Mucosa of descending colon (tissue), 3 donors: ENCODE measurements around the gene KDM1B. TPM values are rescaled to one million over a fixed set of nuclear protein-coding genes. Genes with fewer than 3 reads are reported as not detected.
"Not testable (repeated sequence)": the region's sequence is repeated elsewhere in the genome, so short reads cannot be mapped to it uniquely, and the experiment has no call there.

ENCODE experiments used
- ATAC-seq: fragments of 200-7000 bp; cut with Tn5 transposase; one replicate; pipeline ENCODE4 v1.9.1; 2020; ENCODE audit warnings: mild to moderate bottlenecking, moderate library complexity
- DNase-seq, 3 donors: peaks; one replicate each; pipeline ENCODE4 v3.0.0-alpha.2; 2020
- H3K36me3 ChIP-seq: fragments of 200-600 bp; one replicate; pipeline ENCODE4 v1.8.0; 2021; ENCODE audit warnings: low read depth, mild to moderate bottlenecking
- H3K4me1 ChIP-seq: fragments of 200-600 bp; one replicate; pipeline ENCODE4 v1.8.0; 2021; ENCODE audit warnings: low read depth, mild to moderate bottlenecking
- H3K4me3 ChIP-seq: fragments of 200-600 bp; one replicate; pipeline ENCODE4 v1.8.0; 2021; ENCODE audit warnings: mild to moderate bottlenecking
- H3K9me3 ChIP-seq: fragments of 200-600 bp; one replicate; pipeline ENCODE4 v1.8.0; 2021; ENCODE audit warnings: mild to moderate bottlenecking
- intact Hi-C, 2 donors: fragments of 100-400 bp; cut with DNase I in 1 of 2; cut with micrococcal nuclease in 1 of 2; formaldehyde crosslinking; loops; one replicate each; pipeline versions ENCODE4 v1.11.0 to v1.11.1; 2022; cut with DNase I, micrococcal nuclease
- total RNA-seq, 3 donors: library from RNA; stranded (reverse); fragmentation: NEBNext Ultra II Directional in 2 of 3; extraction: Animal tissue kit (Norgen Biotek cat#: 25700) in 2 of 3; gene quantifications; one replicate each; pipeline versions ENCODE4 v1.2.1 to v1.2.4, GENCODE V29; 2021 to 2023
- TF ChIP-seq, protein P1 (sequence below): fragments of 200-600 bp; IDR thresholded peaks from one replicate; pipeline ENCODE4 v1.8.0; 2022; ENCODE audit warnings: antibody characterized with exemption, mild to moderate bottlenecking
- donor health status: DM: no; HTN: no; CAD: no; lungs with moderate emphysema.
- donor health status: DM: no; HTN: no; CAD: no.
- donor health status: DM: no; HTN: yes; CAD: no.

The KDM1B gene
- total RNA-seq, 3 donors from 2014 or later = 34.6 to 47.4 (median 37.6) TPM

- ATAC-seq (no peak), DNase-seq (no peak)
- Histone ChIP-seq H3K36me3 (no peaks in the 10 kb centered on the region), H3K9me3 (no peaks in the 10 kb centered on the region), H3K4me1 (no peaks in the 10 kb centered on the region), H3K4me3 (no peak overlapping the region)
- intact Hi-C loops = no loop called here
- TF ChIP-seq, protein P1, sequence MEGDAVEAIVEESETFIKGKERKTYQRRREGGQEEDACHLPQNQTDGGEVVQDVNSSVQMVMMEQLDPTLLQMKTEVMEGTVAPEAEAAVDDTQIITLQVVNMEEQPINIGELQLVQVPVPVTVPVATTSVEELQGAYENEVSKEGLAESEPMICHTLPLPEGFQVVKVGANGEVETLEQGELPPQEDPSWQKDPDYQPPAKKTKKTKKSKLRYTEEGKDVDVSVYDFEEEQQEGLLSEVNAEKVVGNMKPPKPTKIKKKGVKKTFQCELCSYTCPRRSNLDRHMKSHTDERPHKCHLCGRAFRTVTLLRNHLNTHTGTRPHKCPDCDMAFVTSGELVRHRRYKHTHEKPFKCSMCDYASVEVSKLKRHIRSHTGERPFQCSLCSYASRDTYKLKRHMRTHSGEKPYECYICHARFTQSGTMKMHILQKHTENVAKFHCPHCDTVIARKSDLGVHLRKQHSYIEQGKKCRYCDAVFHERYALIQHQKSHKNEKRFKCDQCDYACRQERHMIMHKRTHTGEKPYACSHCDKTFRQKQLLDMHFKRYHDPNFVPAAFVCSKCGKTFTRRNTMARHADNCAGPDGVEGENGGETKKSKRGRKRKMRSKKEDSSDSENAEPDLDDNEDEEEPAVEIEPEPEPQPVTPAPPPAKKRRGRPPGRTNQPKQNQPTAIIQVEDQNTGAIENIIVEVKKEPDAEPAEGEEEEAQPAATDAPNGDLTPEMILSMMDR = no peak
Observed at GRCh38 chr6:18219591-18219990, 64.4 kb downstream of the KDM1B start.

GRCh38 chr6:18221288-18221615, 66.0 kb downstream of the KDM1B start:
- H3K9me3 ChIP-seq = no peaks in the 10 kb centered on the region
- intact Hi-C loops = no loop called here
- H3K4me1 ChIP-seq = no peaks in the 10 kb centered on the region
- H3K4me3 ChIP-seq = no peak overlapping the region
- H3K36me3 ChIP-seq = no peaks in the 10 kb centered on the region
- TF ChIP-seq, protein P1 = no peak
- no peak for DNase-seq
- ATAC-seq = no peak

DNA sequence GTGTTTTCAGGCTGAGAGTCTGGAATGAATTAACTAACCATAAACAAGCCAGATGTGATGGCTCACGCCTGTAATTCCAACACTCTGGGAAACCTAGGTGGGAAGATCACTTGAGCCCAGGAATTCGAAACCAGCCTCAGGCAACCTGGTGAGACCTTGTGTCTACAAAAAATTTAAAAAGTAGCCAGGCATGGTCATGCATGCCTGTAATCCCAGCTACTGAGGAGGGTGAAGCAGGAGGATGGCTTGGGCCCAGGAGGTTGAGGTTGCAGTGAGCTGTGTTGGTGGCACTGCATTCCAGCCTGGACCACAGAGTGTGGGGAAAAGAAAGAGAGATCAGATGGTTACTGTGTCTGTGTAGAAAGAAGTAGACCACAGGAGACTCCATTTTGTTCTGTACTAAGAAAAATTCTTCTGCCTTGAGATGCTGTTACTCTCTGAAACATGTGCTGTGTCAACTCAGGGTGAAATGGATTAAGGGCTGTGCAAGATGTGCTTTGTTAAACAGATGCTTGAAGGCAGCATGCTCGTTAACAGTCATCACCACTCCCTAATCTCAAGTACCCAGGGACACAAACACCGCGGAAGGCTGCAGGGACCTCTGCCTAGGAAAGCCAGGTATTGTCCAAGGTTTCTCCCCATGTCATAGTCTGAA, 71.4 kb downstream of the KDM1B start:
- H3K9me3 ChIP-seq, ATAC-seq, H3K4me1 ChIP-seq, H3K36me3 ChIP-seq, H3K4me3 ChIP-seq, intact Hi-C loops, DNase-seq: not testable (repeated sequence)

- H3K36me3 ChIP-seq = not testable (repeated sequence)
Observed at GRCh38 chr6:18227166-18227565, 71.9 kb downstream of the KDM1B start.

DNA sequence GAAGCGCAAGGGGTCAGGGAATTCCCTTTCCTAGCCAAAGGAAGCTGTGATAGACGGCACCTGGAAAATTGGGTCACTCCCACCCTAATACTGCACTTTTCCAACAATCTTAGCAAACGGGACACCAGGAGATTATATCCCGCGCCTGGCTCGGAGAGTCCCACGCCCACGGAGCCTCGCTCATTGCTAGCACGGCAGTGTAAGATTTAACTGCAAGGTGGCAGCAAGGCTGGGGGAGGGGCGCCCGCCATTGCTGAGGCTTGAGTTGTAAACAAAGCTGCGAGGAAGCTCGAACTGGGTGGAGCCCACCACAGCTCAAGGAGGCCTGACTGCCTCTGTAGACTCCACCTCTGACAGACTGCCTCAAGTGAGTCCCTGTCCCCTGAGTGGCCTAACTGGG, 73.4 kb downstream of the KDM1B start:
- DNase-seq, H3K4me3 ChIP-seq, H3K4me1 ChIP-seq, intact Hi-C loops, H3K36me3 ChIP-seq, ATAC-seq, H3K9me3 ChIP-seq: not testable (repeated sequence)

More at GRCh38 chr6:18227166-18227565, 71.9 kb downstream of the KDM1B start:
- H3K4me1 ChIP-seq, ATAC-seq, intact Hi-C loops, H3K9me3 ChIP-seq, H3K4me3 ChIP-seq, DNase-seq: not testable (repeated sequence)

DNA sequence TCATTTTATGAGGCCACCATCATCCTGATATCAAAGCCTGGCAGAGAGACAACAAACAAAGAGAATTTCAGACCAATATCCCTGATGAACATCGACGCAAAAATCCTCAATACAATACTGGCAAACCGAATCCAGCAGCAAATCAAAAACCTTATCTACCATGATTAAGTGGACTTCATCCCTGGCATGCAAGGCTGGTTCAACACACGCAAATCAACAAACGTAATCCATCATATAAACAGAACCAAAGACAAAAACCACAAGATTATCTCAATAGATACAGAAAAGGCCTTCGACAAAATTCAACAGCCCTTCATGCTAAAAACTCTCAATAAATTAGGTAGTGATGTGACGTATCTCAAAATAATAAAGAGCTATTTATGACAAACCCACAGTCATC, 76.6 kb downstream of the KDM1B start:
- DNase-seq, intact Hi-C loops, H3K4me3 ChIP-seq, H3K9me3 ChIP-seq, H3K36me3 ChIP-seq, ATAC-seq, H3K4me1 ChIP-seq: not testable (repeated sequence)

DNA sequence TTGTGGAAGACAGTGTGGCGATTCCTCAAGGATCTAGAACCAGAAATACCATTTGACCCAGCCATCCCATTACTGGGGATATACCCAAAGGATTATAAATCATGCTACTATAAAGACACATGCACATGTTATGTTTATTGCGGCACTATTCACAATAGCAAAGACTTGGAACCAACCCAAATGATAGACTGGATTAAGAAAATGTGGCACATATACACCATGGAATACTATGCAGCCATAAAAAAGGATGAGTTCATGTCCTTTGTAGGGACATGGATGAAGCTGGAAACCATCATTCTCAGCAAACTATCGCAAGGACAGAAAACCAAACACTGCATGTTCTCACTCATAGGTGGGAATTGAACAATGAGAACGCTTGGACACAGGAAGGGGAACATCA, 78.5 kb downstream of the KDM1B start:
- H3K4me3 ChIP-seq, H3K9me3 ChIP-seq, DNase-seq, H3K4me1 ChIP-seq, ATAC-seq, H3K36me3 ChIP-seq, intact Hi-C loops: not testable (repeated sequence)

GRCh38 chr6:18234564-18234963, 79.3 kb downstream of the KDM1B start:
- ATAC-seq (no peak), DNase-seq (no peak)
- no peaks in the 10 kb centered on the region for H3K4me1 ChIP-seq
- TF ChIP-seq, protein P1 = no peak
- intact Hi-C loops = no loop called here
- H3K9me3 ChIP-seq = peaks cover 6% of the 10 kb centered on the region
- H3K4me3 ChIP-seq = no peak overlapping the region
- H3K36me3 ChIP-seq = no peaks in the 10 kb centered on the region
